NT2/D1 (cell line): ENCODE data around the gene CACNG1.
"Not testable (repeated sequence)": the region's sequence is repeated elsewhere in the genome, so short reads cannot be mapped to it uniquely, and the experiment has no call there.

Experiments used
- SUZ12 ChIP-seq: IDR thresholded peaks from 2 replicates; pipeline ENCODE4 v1.6.1; 2011; ENCODE audit not compliant: insufficient read length, insufficient read depth; ENCODE audit errors: extremely low read depth
- YY1 ChIP-seq: IDR thresholded peaks from 2 replicates; pipeline ENCODE4 v1.6.1; 2011; ENCODE audit not compliant: insufficient read length, insufficient read depth

GRCh38 chr17:67092710-67093109 lies 48.4 kb downstream of the CACNG1 start:
- TF ChIP-seq SUZ12, YY1: not testable (repeated sequence)
